PFSK-1 (cell line): ENCODE measurements around the gene NOL3.

Experiments
- FOXP2 ChIP-seq: optimal IDR thresholded peaks from 2 replicates; pipeline ENCODE3; 2011; ENCODE audit warnings: borderline replicate concordance, control low read depth, inconsistent platforms; ENCODE audit not compliant: insufficient read depth; ENCODE audit errors: extremely low read length, extremely low read depth
- POLR2AphosphoS5 ChIP-seq: IDR thresholded peaks from 2 replicates; pipeline ENCODE4 v1.6.1; 2012; ENCODE audit warnings: low read depth, mild to moderate bottlenecking, control low read depth, low read length, moderate library complexity
- REST ChIP-seq, 2 experiments: IDR thresholded peaks; 2 replicates each; pipeline versions ENCODE4 v1.6.1 to v1.8.0; 2011 to 2012; ENCODE audit warnings: low read depth in 2 of 2, low read length in 2 of 2, control low read depth in 1 of 2, inconsistent platforms in 1 of 2, mild to moderate bottlenecking in 1 of 2, moderate library complexity in 1 of 2; ENCODE audit not compliant: insufficient read depth in 1 of 2
- SIN3A ChIP-seq: IDR thresholded peaks from 2 replicates; pipeline ENCODE4 v1.6.1; 2012; ENCODE audit warnings: mild to moderate bottlenecking, low read length, moderate library complexity, borderline replicate concordance; ENCODE audit not compliant: insufficient read depth
- TAF1 ChIP-seq: IDR thresholded peaks from 2 replicates; pipeline ENCODE4 v1.6.1; 2012; ENCODE audit warnings: low read length, control low read depth, borderline replicate concordance; ENCODE audit not compliant: insufficient read depth

The NOL3 gene

GRCh38 chr16:67206129-67206837, 35.9 kb downstream of the NOL3 start:
- TF ChIP-seq FOXP2 = no peak
- TF ChIP-seq POLR2AphosphoS5 = no peak; the same call in 1 of the 2 replicates
- TF ChIP-seq SIN3A = no peak
- no peak for TF ChIP-seq TAF1
- TF ChIP-seq REST (IDR thresholded peaks at IDR 0.05; ENCODE audit: insufficient read depth in 1 of 2, low read depth in 2 of 2, low read length in 2 of 2) = no peak

GRCh38 chr16:67206838-67207248, 36.5 kb downstream of the NOL3 start:
- TF ChIP-seq REST (IDR thresholded peaks at IDR 0.05; ENCODE audit: insufficient read depth in 1 of 2, low read depth in 2 of 2, low read length in 2 of 2) = no peak
- no peak for TF ChIP-seq POLR2AphosphoS5
- no peak for TF ChIP-seq TAF1
- no peak for TF ChIP-seq FOXP2
- TF ChIP-seq SIN3A = no peak

- TF ChIP-seq TAF1 (no peak), REST (IDR thresholded peaks at IDR 0.05; ENCODE audit: insufficient read depth in 1 of 2, low read depth in 2 of 2, low read length in 2 of 2) (no peak), FOXP2 (no peak), POLR2AphosphoS5 (peak; percentile 24; the same call in 1 of the 2 replicates), SIN3A (no peak)
These were observed 37.1 kb downstream of the NOL3 start for GRCh38 chr16:67207249-67208091.

GRCh38 chr16:67208154-67208896, 38.0 kb downstream of the NOL3 start:
- no peak for TF ChIP-seq FOXP2
- TF ChIP-seq SIN3A = no peak
- TF ChIP-seq POLR2AphosphoS5 = no peak
- no peak for TF ChIP-seq TAF1
- TF ChIP-seq REST (IDR thresholded peaks at IDR 0.05; ENCODE audit: insufficient read depth in 1 of 2, low read depth in 2 of 2, low read length in 2 of 2) = no peak
